HFFc6 (cell line): Measurements from ENCODE around the gene ZNF366. TPM values are rescaled to one million over a fixed set of nuclear protein-coding genes. Genes with fewer than 3 reads are reported as not detected.

Experiments used
- DNase-seq: peaks from one replicate; pipeline ENCODE4 v3.0.0-alpha.2; 2018
- H3K27ac Mint-ChIP-seq: 2 replicates; pipeline ENCODE4 v1.8.0; 2020; ENCODE audit warnings: mild to moderate bottlenecking, mixed read lengths
- H3K27me3 Mint-ChIP-seq: 2 replicates; pipeline ENCODE4 v1.8.0; 2021; ENCODE audit warnings: mild to moderate bottlenecking, moderate library complexity, mixed read lengths; ENCODE audit not compliant: insufficient read depth
- H3K36me3 Mint-ChIP-seq: 2 replicates; pipeline ENCODE4 v1.8.0; 2021; ENCODE audit warnings: low read depth, mixed read lengths
- H3K4me1 Mint-ChIP-seq: 2 replicates; pipeline ENCODE4 v1.8.0; 2020; ENCODE audit warnings: low read depth, mixed read lengths
- H3K4me3 Mint-ChIP-seq: 2 replicates; pipeline ENCODE4 v1.8.0; 2020; ENCODE audit warnings: mild to moderate bottlenecking, moderate library complexity, mixed read lengths
- H3K9me3 Mint-ChIP-seq: 2 replicates; pipeline ENCODE4 v1.8.0; 2020; ENCODE audit warnings: mild to moderate bottlenecking, mixed read lengths
- total RNA-seq, 6 experiments: library from RNA; stranded (reverse); fragmentation: NEBNext Ultra II Directional; extraction: Animal tissue kit (Norgen Biotek cat#: 25700); gene quantifications; 2 replicates in 1 of 6; 3 replicates in 5 of 6; pipeline ENCODE4 v1.2.3, GENCODE V29; 2021
- TF ChIP-seq, protein P1 (sequence below): fragments of 200-600 bp; sonication (generic); IDR thresholded peaks from 2 replicates; pipeline ENCODE4 v1.5.0; 2021; ENCODE audit warnings: antibody characterized with exemption, mild to moderate bottlenecking

ZNF366 gene
- total RNA-seq, 6 experiments from 2014 or later, result not detected

DNA sequence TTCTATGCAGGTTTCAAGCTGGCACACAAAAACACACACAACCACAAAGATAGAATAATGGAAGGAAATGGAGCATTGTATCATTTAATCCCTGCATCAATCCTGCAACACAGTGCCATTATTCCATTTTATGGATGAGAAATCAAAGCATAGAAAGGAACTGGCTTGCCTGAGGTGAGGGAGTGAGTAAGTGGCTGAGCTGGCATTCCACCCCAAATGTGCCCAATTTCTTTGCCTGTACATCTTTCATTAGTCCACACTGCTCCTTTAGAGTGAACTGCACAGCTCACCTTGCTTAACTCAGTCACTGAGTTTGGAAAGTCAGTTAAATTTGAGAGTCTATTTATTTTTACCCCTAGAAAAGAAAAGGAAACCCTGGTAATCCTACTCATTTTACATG lies 28.9 kb downstream of the ZNF366 start:
- Mint-ChIP-seq H3K9me3 (no peaks in the 10 kb centered on the region), H3K4me1 (peaks cover 40% of the 10 kb centered on the region), H3K27ac (no peak overlapping the region), H3K27me3 (no peaks in the 10 kb centered on the region; the same call in 1 of the 2 replicates), H3K36me3 (no peaks in the 10 kb centered on the region), H3K4me3 (no peak overlapping the region)
- TF ChIP-seq, protein P1, sequence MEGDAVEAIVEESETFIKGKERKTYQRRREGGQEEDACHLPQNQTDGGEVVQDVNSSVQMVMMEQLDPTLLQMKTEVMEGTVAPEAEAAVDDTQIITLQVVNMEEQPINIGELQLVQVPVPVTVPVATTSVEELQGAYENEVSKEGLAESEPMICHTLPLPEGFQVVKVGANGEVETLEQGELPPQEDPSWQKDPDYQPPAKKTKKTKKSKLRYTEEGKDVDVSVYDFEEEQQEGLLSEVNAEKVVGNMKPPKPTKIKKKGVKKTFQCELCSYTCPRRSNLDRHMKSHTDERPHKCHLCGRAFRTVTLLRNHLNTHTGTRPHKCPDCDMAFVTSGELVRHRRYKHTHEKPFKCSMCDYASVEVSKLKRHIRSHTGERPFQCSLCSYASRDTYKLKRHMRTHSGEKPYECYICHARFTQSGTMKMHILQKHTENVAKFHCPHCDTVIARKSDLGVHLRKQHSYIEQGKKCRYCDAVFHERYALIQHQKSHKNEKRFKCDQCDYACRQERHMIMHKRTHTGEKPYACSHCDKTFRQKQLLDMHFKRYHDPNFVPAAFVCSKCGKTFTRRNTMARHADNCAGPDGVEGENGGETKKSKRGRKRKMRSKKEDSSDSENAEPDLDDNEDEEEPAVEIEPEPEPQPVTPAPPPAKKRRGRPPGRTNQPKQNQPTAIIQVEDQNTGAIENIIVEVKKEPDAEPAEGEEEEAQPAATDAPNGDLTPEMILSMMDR, result no peak
- no peak for DNase-seq

DNA sequence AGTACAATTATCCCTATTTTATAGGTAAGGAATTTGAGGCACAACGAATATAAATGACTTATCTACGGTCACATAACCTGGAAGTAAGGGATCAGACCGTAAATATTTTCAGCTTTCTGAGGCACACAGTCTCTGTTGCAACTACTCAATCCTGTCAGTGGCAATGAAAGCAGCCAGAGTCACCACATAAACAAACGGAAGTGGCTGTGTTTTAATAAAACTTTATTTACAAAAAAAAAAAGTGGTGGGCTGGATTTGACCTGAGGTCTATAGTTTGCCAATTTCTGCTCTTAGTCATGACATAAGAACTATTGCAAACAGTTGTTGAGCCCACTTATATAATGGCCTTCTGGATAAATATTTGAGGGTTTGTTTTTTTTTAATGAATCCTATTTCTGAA lies 29.6 kb downstream of the ZNF366 start:
- Mint-ChIP-seq H3K27ac (no peak overlapping the region), H3K27me3 (no peaks in the 10 kb centered on the region; the same call in 1 of the 2 replicates)
- DNase-seq, result no peak

DNA sequence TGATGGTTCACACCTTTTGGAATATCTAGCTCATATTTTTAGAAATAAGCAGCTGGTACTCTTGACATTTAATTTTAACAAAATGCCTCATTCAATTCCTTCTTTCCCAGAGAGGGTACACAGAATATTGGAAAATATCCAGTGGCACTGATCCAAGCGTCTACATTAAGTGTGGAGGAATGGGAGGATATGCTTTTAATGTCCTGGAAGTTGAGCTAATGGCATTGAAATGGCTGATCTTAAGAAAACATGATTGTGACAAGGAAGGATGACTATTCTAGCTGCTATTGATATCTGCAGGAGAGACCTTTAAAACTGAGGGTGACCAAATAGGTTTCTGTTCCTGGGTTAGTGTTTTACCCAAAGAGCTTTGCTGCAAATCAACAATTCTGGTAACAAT lies 30.0 kb downstream of the ZNF366 start:
- Mint-ChIP-seq H3K27ac (no peak overlapping the region), H3K27me3 (no peaks in the 10 kb centered on the region; the same call in 1 of the 2 replicates), H3K4me1 (peaks cover 51% of the 10 kb centered on the region), H3K9me3 (no peaks in the 10 kb centered on the region), H3K4me3 (no peak overlapping the region), H3K36me3 (no peaks in the 10 kb centered on the region)
- DNase-seq, result no peak
- TF ChIP-seq, protein P1, result no peak

More for the DNA sequence above, 29.6 kb downstream of the ZNF366 start:
- Mint-ChIP-seq H3K4me3 (no peak overlapping the region), H3K9me3 (no peaks in the 10 kb centered on the region), H3K4me1 (peaks cover 47% of the 10 kb centered on the region), H3K36me3 (no peaks in the 10 kb centered on the region)
- TF ChIP-seq, protein P1, result no peak

DNA sequence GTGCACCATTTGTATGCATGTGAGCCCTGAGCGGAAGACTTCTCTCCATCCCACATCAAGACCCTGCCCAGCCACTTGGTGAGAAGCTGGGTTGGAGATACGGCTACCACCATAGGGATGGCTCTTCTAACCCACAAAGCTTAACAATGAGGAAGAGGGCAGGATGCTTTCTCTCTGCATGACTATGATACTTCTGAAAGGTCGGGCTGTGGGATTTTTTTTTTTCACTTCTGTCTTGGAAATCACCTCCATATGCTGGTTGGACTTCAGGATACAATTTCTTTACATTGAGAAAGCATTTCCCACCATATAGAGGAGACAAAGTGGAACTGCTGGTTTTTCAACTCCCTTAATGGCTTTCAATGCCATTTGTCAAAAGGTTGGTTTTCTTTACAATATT lies 30.5 kb downstream of the ZNF366 start:
- Mint-ChIP-seq H3K36me3 (no peaks in the 10 kb centered on the region), H3K9me3 (no peaks in the 10 kb centered on the region), H3K4me3 (no peak overlapping the region), H3K4me1 (peaks cover 56% of the 10 kb centered on the region), H3K27ac (no peak overlapping the region), H3K27me3 (no peaks in the 10 kb centered on the region)
- no peak for DNase-seq
- TF ChIP-seq, protein P1, result no peak

DNA sequence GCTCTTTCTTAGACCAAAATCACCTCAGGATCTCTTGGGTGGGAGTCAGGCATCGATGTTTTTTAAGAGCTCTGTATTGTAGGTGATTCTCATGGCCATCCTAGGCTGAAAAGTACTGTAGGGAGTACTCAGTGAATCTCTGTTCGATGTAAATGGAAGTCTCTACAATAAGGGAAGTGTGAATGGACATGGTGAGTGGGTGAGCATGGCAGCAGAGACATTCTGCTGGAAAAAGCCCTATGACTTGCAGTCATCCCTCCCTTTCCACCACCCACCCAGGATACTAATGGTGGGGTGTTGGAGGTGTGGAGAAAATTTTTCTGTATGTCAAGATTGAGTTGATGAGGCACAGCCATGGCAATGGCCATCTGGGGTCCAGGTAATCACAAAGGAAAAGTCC lies 30.9 kb downstream of the ZNF366 start:
- H3K36me3 Mint-ChIP-seq, result no peaks in the 10 kb centered on the region
- TF ChIP-seq, protein P1, result no peak
- no peaks in the 10 kb centered on the region for H3K27me3 Mint-ChIP-seq
- H3K4me1 Mint-ChIP-seq, result peaks cover 60% of the 10 kb centered on the region
- no peaks in the 10 kb centered on the region for H3K9me3 Mint-ChIP-seq
- DNase-seq, result no peak
- H3K4me3 Mint-ChIP-seq, result no peak overlapping the region
- no peak overlapping the region for H3K27ac Mint-ChIP-seq

DNA sequence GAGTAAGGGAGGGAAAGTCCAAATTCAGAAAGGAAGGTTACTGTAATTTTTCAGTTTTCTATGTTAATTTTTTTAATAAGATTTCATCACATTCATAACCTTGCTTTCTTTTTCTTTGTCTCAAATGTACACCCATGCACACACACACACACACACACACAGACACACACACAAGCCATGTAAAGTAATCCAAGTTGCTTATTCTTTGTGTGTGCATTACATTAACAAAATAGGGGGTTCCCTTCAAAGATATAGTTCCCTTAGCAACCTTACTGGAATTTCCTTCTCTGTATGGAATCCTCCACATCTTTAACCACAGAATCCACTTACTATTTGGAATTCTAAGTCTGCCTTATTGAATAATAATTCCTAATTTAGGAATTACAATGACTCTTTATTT lies 32.7 kb downstream of the ZNF366 start:
- peaks cover 71% of the 10 kb centered on the region for H3K4me1 Mint-ChIP-seq
- TF ChIP-seq, protein P1, result no peak

More for the DNA sequence above, 32.7 kb downstream of the ZNF366 start:
- Mint-ChIP-seq H3K27ac (no peak overlapping the region), H3K36me3 (no peaks in the 10 kb centered on the region), H3K27me3 (no peaks in the 10 kb centered on the region), H3K9me3 (no peaks in the 10 kb centered on the region), H3K4me3 (no peak overlapping the region)
- no peak for DNase-seq
